Left cardiac atrium (tissue), 4 donors: ENCODE measurements around the gene NPC1. TPM values are rescaled to one million over a fixed set of nuclear protein-coding genes. Genes with fewer than 3 reads are reported as not detected.

Experiments
- ATAC-seq, 2 donors: fragments of 200-7000 bp; cut with Tn5 transposase; one replicate each; pipeline ENCODE4 v1.9.1; 2020; ENCODE audit warnings: mild to moderate bottlenecking in 2 of 2, moderate library complexity in 2 of 2
- DNase-seq: peaks from one replicate; pipeline ENCODE4 v3.0.0-alpha.2; 2020
- intact Hi-C, 2 donors: fragments of 100-400 bp; cut with DNase I; formaldehyde crosslinking; loops; one replicate each; pipeline versions ENCODE4 v1.14.1 to v1.15.1; 2022 to 2023
- long read RNA-seq: library from polyadenylated mRNA; unstranded; transcript quantifications from one replicate; pipeline ENCODE4 v2.0.0, GENCODE V29; 2021
- total RNA-seq, 2 donors: library from RNA; stranded (reverse); fragmentation: NEBNext Ultra II Directional; extraction: Animal tissue kit (Norgen Biotek cat#: 25700); gene quantifications; one replicate each; pipeline ENCODE4 v1.2.1, GENCODE V29; 2021
- donor health status: DM: no; HTN: yes; CAD: no.
- donor health status: DM: no; HTN: yes; CAD: no; lungs with severe emphysema.
- donor health status: DM: yes; HTN: yes; CAD: no.
- donor health status: Dilated cardiomyopathy.

Gene NPC1
- total RNA-seq, result 10 to 100 TPM; 17.1 to 29.7 TPM
- long read RNA-seq, full-length matches to known transcripts, result 12 of 43 reads
- long read RNA-seq, partial matches to known transcripts, result 15 of 43 reads
- long read RNA-seq, other reads (novel, unspliced or antisense), result 16 of 43 reads

GRCh38 chr18:23586249-23587196 is at the start of gene NPC1:
Gene NPC1 (minus strand): TSS chr18:23586506. CDS start chr18:23586343, 163 bp downstream.
- DNase-seq (peak; percentile 96), ATAC-seq (peak; percentile 98 to 99)
- intact Hi-C loops, result loop anchor here in 1 of 2 donors (5.0 kb wide), 2 partner anchors 69 to 84 kb away; partner anchors contain the start of gene RMC1

DNA sequence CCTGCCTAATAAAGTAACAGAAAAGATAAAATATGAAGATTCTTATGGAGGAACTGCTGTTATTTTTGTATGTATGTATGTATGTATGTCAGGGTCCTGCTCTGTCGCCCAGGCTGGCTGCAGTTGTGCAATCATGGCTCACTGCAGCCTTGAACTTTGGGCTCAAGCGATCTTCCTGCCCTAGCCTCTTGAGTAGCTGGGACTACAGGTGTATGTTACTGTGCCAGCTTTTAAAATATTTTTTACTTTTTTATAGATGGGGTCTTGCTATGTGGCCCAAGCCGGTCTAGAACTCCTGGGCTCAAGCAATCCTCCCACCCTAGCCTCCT is 49.7 kb upstream of the NPC1 start:
- intact Hi-C loops, result no loop called here
- ATAC-seq, result no peak

DNA sequence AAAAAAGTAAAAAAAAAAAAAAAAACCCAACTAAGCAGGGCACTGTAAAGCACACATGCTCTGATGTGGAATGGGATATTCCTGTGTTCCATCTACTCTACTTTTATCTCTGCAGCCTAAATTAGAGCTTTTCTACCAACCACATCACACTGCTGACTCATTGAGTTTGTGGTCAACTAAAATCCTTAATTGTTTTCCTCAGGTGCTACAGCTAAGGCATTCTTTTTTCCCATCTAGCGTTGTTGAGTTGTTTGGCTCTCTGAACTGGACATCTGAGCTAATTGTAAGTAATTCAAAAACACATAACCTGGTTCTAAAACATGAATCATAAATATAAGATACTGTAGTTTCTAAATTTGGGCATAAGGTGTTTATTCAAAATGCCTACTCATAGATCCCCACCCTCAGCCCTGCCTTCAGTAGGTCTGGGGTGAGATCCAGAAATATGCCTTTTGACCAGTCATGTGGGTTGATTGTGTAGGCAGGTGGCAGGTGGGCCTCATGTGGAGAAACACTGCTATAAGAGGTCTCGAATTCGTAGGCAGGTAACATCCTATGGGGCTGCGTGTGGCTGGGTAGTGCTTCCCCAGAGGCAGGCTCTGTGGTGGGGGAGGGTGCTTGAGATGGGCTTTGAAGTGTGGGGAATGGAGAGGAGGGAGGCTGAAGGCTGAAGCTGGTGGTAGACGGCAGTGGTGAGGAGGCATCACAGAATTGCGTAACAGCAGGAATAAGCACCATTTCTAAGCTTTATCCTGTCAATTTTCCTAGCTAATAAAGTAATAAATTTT is 49.2 kb upstream of the NPC1 start:
- intact Hi-C loops, result no loop called here
- ATAC-seq, result no peak
- no peak for DNase-seq

More for the DNA sequence above, 49.7 kb upstream of the NPC1 start:
- no peak for DNase-seq

GRCh38 chr18:23634692-23635091 is 48.4 kb upstream of the NPC1 start:
- intact Hi-C loops, result no loop called here
- DNase-seq (no peak), ATAC-seq (no peak)

DNA sequence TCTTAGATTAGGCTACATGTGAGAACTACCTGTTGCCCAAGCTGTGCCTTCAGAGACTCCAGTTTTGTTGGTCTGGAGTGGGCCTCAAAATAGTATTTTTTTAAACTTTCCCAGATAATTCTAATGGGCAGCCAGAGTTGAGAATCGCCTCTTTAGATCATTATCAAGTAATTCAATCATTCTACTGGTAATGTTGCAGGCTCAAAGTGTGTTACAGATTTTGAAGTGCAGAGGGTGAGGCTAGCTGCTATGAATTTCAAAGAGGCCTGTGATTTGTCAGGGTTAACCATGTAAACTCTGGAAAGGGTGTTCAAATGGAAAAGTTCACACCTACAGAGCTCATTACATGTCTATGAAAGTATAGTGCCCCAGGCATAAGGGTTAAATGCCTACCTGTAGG is 46.3 kb upstream of the NPC1 start:
- intact Hi-C loops, result no loop called here
- DNase-seq, result no peak
- ATAC-seq, result no peak

DNA sequence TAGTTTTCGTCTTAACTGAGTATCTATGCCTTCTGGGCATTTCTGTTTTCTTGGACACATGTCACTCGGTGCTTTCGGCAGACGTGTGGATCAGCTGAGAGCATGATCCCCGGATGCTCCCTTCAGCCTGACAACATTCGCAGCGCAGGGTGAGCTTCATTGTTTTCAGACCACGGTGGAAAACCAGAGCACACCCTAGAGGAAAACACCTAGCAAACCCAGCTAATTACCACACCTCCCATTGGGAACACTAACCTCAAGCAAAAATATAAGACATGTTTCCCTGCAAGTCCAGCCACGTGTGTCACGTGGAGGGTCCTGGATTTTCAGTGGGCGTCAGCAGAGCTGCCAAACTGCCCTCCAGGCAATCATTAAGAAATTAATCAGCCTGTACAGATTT is 45.4 kb upstream of the NPC1 start:
- DNase-seq (no peak), ATAC-seq (no peak)
- intact Hi-C loops, result no loop called here

GRCh38 chr18:23631312-23631711 is 45.0 kb upstream of the NPC1 start:
- no peak for DNase-seq
- intact Hi-C loops, result no loop called here
- no peak for ATAC-seq

DNA sequence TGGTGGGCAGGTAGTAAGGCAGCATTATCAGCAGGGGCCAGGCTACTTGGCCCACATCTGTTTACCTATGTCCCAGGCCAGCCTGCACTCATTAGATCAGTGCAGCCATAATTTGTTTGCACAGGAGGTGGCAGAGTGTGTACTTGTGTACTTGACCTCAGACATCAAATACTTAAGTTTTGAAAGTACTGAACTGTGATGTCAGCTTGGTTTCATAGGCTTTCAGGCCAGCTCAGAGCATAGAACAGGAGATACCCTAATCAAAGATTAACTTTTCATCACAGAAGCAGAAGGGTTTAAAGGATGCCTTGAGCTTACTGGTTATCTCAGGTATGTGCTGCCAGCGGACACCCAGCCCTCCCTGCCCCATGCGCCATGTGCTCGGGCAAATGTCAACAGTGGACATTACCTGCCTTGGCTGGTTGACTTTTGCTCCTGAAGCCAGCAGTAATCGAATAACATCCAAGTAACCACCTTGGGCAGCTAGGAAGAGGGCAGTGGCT is 43.2 kb upstream of the NPC1 start:
- DNase-seq (no peak), ATAC-seq (no peak)
- intact Hi-C loops, result loop anchor here (10.0 kb wide), 2 partner anchors 185 to 485 kb away; no protein-coding TSS in a partner anchor

- DNase-seq, result no peak
- intact Hi-C loops, result loop anchor here (10.0 kb wide), 2 partner anchors 187 to 487 kb away; no protein-coding TSS in a partner anchor
- ATAC-seq, result no peak
Measured at GRCh38 chr18:23627970-23628369, 41.7 kb upstream of the NPC1 start.

GRCh38 chr18:23627321-23627720 is 41.0 kb upstream of the NPC1 start:
- peak in 1 of 2 donors; percentile 14 for ATAC-seq
- intact Hi-C loops, result loop anchor here (10.0 kb wide), 2 partner anchors 187 to 487 kb away; no protein-coding TSS in a partner anchor
- no peak for DNase-seq

- intact Hi-C loops, result loop anchor here (10.0 kb wide), 2 partner anchors 188 to 488 kb away; no protein-coding TSS in a partner anchor
- DNase-seq (no peak), ATAC-seq (no peak)
Measured at GRCh38 chr18:23626451-23627279, 40.4 kb upstream of the NPC1 start.

- ATAC-seq, result no peak
- intact Hi-C loops, result loop anchor here (2.0 to 10.0 kb wide), 6 partner anchors 79 to 492 kb away; no protein-coding TSS in a partner anchor
- DNase-seq, result no peak
Measured at GRCh38 chr18:23623040-23623439, 36.7 kb upstream of the NPC1 start.

DNA sequence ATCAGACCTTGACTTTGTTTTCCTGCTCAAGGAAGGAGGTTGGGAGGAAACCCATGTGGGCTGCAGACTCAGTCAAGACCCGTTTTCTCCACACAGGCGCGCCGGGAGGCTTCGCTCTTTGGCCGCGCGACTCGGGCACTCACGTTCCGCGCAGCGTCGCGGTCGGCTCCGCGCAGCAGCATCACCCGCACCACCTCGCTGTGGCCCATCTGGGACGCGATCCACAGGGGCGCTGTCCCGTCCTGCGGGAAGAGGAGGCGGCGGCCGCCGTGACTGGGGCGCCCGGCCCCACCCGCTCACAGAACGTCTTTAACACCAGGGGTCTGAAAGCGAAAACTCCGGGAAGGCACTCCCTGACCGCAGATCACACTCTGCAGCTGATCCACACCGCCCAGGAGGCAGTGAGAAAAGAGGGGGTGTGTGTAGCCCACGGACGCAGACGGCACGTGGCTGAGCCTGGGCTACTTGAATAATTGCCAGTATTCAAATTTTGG is 33.1 kb upstream of the NPC1 start:
- peak; percentile 33 for DNase-seq
- ATAC-seq, result peak; percentile 76 to 78
- intact Hi-C loops, result no loop called here

DNA sequence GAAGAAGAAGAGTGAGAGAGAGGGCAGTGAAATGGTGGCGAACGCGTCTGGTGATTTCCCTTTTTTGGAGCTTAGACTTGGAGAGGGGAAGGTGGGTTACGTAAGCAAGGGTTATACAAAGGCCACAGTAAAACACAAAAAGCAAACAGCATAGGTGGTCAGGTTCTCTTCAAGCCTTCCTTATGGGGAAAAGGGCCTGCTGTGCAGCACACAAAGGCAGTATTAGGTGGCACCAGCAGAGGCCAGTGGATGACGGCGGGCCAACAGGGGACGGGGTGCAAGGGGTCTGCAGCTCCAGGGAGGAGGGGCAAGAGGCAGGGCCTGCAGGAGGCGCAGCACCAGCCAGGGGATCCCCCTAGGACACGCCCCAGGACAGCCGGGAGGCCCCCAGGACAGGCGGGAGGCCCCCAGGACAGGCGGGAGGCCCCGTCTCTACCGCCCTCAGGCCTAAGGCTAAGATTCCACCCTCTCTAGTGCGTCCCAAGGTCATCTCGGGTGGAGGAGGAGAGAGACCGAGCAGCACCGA is 32.6 kb upstream of the NPC1 start:
- DNase-seq (peak; percentile 24), ATAC-seq (peak; percentile 58 to 84)
- intact Hi-C loops, result no loop called here

DNA sequence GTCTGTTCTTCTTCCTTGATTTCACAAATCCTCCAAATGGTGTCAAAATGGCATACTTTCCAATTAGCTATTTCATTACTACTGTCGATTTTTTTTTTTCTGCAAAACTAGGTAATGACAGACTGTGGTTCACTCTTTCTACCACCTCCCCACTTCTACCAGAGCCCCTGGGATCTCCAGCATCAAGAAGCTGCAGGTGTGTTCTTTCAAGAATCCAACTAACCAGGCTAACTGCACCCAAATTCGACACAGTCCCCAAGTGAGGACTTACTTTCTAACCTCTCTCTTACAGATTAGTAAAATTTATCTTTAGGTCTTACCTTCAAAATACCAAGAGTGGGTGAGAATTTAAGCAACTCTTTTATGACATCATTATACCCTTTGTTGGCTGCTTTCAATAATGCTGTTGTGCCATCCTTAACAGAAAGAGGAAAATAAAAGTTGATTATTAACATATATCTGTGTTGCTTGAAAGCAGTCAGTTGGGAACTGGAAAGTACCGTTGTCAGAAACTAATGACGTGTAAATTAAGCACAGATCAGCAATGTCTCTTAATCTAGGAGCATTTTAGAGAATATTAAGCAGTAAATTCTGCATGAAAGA is 31.2 kb upstream of the NPC1 start:
- ATAC-seq, result no peak
- intact Hi-C loops, result no loop called here
- no peak for DNase-seq

- ATAC-seq, result no peak
- intact Hi-C loops, result no loop called here
- no peak for DNase-seq
Measured at GRCh38 chr18:23616258-23616657, 30.0 kb upstream of the NPC1 start.

DNA sequence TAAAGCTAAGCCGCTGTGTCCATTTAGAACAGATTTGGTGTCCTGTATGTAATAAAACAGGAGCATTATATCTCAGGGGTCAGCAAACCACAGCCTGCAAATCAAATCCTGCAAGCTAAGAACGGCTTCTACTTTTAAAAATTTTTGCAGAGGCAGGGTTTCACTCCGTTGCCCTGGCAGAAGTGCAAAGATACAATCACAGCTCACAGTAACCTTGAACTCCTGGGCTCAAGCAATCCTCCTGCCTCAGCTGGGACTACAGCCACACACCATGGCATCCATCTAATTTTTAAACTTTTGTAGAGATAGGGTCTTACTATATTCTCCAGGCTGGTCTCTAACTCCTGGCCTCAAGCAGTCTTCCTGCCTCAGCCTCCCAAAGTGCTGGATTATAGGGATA is 28.6 kb upstream of the NPC1 start:
- DNase-seq (no peak), ATAC-seq (no peak)
- intact Hi-C loops, result no loop called here

- ATAC-seq (no peak), DNase-seq (no peak)
- intact Hi-C loops, result no loop called here
Measured at GRCh38 chr18:23614413-23614812, 28.1 kb upstream of the NPC1 start.
